GM21737 (cell line): ENCODE results near the gene STK17A.

Source experiments
- ATAC-seq: cut with Tn5 transposase; IDR thresholded peaks from one replicate; pipeline ENCODE4 v1.9.1; 2021; ENCODE audit warnings: mild to moderate bottlenecking, moderate library complexity; ENCODE audit not compliant: unreplicated experiment

STK17A gene

GRCh38 chr7:43630482-43630881 lies 47.6 kb downstream of the STK17A start:
- no peak for ATAC-seq

- ATAC-seq: no peak
These were observed 48.7 kb downstream of the STK17A start for GRCh38 chr7:43631559-43631958.

GRCh38 chr7:43632746-43633145 lies 49.8 kb downstream of the STK17A start:
- no peak for ATAC-seq

GRCh38 chr7:43634384-43634783 lies 51.5 kb downstream of the STK17A start:
- no peak for ATAC-seq

GRCh38 chr7:43636093-43636492 lies 53.2 kb downstream of the STK17A start:
- ATAC-seq: no peak

GRCh38 chr7:43637114-43637806 lies 54.4 kb downstream of the STK17A start:
- ATAC-seq: no peak

- ATAC-seq: no peak
These were observed 57.1 kb downstream of the STK17A start for GRCh38 chr7:43639858-43640491.

GRCh38 chr7:43640679-43641078 lies 57.8 kb downstream of the STK17A start:
- no peak for ATAC-seq

- ATAC-seq: no peak
These were observed 60.2 kb downstream of the STK17A start for GRCh38 chr7:43642897-43643630.

GRCh38 chr7:43643846-43644245 lies 60.9 kb downstream of the STK17A start:
- ATAC-seq: no peak

GRCh38 chr7:43645699-43646226 lies 62.9 kb downstream of the STK17A start:
- ATAC-seq: no peak

GRCh38 chr7:43646603-43647338 lies 63.9 kb downstream of the STK17A start:
- no peak for ATAC-seq

GRCh38 chr7:43647339-43647672 lies 64.4 kb downstream of the STK17A start:
- no peak for ATAC-seq

- peak; percentile 17 for ATAC-seq
These were observed 65.0 kb downstream of the STK17A start for GRCh38 chr7:43647673-43648472.

GRCh38 chr7:43648473-43649406 lies 65.8 kb downstream of the STK17A start:
- peak; percentile 48 for ATAC-seq

GRCh38 chr7:43649755-43650274 lies 66.9 kb downstream of the STK17A start:
- ATAC-seq: peak; percentile 48

GRCh38 chr7:43650457-43651052 lies 67.6 kb downstream of the STK17A start:
- no peak for ATAC-seq

GRCh38 chr7:43652364-43652763 lies 69.5 kb downstream of the STK17A start:
- no peak for ATAC-seq

GRCh38 chr7:43653466-43653865 lies 70.6 kb downstream of the STK17A start:
- no peak for ATAC-seq
